HG02938 (cell line): ENCODE results near the gene SZT2.
A peak's percentile ranks its signal among the peaks of the same experiment; 100 is the strongest.
"Not testable (repeated sequence)": the region's sequence is repeated elsewhere in the genome, so short reads cannot be mapped to it uniquely, and the experiment has no call there.

Experiments
- ATAC-seq: cut with Tn5 transposase; IDR thresholded peaks from one replicate; pipeline ENCODE4 v1.9.1; 2021; ENCODE audit warnings: mild to moderate bottlenecking, moderate library complexity; ENCODE audit not compliant: unreplicated experiment

Gene SZT2

GRCh38 chr1:43452789-43453441 is 63.2 kb downstream of the SZT2 start:
- no peak for ATAC-seq

DNA sequence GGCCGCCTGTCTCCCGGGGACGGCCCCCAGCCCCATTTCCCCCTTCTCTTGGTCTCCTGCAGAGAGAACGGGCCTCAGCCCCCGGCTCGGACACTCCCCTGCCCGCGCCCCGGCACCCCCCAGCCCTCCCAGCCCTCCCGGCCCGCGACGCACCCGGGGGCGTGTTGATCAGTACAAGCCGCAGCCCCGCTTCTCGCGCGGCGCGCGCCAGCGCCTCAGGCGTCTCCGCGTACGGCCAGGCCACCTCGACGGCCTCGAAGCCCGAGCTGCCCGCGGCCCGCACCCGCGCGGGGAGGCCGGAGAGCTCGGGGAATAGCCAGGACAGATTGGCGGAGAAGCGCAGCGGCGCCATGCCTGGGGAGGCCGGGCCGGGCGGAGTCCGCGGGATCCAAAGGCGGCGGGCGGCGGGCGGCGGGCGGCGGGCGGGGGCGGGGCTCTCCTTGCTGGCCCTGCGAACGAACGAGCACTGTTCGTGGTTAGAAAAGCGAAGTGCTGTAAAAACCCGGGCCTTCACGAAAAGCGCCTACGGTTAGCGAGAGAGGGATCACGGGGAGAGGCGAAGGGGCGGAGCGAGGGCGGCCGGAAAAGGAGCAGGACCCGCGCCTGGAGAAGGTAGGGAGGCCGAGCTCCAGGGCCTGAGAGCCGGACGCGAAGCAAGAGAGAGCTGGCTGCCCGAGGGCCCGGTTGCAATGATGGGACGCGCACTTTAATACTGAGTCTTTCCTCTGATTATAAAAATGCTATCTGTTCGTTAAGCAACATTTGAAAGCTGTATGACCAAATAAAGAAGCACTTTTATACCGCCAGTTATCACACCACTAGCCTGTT is 64.0 kb downstream of the SZT2 start, which contains the start of gene HYI:
HYI (minus strand) TSS at position 490 of the 828 bp plus-strand sequence; CDS start at position 352, 138 bp downstream.
- no peak for ATAC-seq

GRCh38 chr1:43454270-43455011 is 64.7 kb downstream of the SZT2 start:
- peak; percentile 70 for ATAC-seq

DNA sequence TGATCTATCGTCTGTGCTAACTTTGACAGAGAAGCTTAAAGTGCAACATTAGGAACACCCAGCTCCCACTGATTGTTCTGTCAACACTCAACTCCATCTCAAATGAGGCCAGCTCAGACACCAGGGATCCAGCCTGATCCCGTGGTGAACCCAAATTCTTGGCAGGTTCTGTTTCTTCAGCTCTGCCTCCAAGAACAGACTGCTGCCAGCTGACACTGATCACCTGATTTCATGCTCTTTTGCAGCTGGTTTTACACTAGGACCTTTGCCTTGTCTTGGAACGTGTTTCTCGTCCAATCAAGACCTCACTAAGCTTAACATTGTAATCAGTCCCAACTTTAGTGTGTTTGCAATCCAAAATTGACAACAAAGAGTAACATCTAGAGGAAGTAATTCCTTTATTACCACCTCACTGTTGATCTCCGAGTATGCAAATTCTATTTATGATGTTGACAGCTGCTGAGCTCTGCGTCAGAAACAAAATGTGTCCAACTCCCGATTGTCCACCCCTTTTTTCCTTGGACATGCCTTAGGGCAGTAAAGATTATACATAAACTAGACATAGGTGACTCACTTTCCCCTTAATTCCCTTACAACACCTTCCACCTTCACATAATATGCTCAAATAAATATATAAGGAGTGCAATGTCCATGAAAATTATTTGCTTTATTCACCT is 65.7 kb downstream of the SZT2 start:
- ATAC-seq = no peak

- not testable (repeated sequence) for ATAC-seq
Measured at GRCh38 chr1:43458379-43458778, 68.7 kb downstream of the SZT2 start.

DNA sequence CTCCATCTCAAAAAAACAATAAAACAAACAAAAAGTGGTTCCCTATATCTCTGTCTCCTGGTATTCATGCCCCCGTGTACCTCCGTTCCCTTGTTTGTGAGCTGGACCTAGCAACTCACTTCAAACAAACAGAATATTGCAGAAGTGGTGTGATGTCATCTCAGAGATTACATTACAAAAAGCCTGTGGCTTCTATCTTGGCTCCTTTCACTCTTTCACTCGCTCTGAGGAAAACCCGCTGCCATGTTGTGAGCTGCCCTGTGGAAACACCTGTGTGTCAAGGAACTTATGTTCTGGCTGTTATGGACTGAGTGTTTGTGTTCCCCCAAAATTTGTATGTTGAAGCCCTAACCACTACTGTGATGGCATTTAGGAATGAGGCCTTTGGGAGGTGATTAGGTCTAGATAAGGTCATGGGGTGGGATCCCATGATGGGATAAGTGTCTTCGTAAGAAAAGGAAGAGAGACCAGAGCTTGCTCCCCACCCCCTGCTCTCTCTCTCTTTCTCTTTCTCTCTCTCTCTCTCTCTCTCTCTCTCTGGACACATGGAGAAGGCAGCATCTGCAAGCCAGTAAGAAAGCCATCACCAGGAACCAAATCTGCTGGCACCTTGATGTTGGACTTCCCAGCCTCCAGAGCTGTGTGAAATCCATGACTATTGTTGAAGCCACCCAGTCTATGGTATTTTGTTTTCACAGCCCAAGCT is 71.4 kb downstream of the SZT2 start:
- no peak for ATAC-seq

GRCh38 chr1:43463479-43463878 is 73.8 kb downstream of the SZT2 start:
- ATAC-seq = no peak

DNA sequence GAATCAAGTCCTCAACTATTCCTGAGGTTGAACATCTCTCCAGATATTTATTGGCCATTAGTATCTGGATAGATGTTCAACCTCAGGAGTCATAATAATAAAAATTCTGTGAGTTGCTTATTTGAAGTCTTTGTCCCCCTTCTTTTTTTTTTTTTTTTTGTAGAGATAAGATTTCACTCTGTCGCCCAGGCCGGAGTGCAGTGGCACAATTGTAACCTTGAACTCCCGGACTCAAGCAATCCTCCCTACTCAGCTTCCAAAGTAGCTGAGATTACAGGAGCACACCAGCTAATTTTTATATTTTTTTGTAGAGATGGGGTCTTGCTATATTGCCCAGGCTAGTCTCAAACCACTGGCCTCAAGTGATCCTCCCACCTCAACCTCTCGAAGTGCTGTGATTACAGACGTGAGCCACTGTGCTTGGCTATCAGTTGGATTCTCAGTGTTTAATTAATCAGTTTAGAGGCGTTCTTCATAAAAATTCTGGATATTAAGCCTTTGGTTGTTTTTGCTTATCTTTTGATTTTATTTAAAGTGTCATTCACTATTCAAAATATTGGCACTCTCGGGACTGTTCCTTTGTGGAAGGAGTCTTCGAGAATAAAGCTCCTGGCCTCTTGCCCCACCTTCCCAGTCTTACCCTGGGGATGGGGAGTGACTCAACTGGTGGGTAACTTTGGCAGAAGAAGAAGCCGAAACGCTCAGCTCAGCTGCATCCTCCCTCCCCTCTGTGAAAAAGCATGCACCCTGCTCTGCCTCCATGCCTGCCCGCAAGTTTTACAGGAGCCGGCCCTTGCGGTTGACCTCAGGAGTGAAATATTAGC is 75.2 kb downstream of the SZT2 start:
- ATAC-seq = no peak

DNA sequence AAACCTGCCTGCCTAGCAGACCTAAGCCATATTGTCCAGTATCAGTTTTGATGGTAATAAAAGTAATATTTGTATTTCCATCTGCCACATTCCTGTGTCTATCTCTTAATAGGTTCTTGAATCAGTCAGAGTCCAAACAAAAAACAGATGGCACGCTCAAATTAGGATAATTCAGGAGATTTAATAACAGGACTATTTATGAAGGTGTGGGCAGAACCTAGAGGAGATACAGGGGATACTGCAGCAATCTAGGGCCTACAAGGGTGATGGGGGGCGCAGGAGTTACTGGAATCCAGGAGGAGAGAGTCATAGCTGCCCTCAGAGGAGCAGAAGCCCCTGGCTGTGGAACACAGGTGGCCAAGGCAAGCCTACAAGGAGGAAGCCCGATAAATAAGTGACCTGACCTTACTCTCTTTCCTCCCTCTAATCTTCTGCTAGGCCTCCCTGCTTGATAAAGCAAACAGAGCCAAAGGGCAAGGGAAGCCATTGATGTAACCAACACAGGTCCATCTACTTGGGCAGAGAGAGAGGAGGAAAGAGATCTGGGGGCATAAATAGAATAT is 75.9 kb downstream of the SZT2 start:
- ATAC-seq = no peak

- no peak for ATAC-seq
Measured at GRCh38 chr1:43466403-43466802, 76.7 kb downstream of the SZT2 start.

DNA sequence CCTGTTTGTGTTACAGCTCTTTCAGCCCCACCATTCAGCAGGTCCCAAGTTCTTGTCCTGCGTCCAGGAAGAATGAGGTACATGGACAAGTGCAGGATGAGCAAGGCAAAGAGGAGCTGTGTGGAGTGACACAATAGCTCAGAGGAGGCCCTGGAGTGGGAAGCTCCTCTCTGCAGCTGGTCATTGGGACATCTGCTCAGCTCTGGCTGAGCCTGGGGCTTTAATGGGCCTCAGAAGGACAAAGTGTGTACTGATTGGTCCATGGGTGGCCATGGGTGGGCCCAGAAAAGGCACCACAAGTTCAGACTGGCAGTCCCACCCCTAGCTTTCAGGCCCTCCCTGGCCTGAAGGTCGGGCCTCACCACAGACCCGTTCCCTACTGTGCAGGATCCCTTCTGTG is 78.7 kb downstream of the SZT2 start:
- ATAC-seq = no peak

DNA sequence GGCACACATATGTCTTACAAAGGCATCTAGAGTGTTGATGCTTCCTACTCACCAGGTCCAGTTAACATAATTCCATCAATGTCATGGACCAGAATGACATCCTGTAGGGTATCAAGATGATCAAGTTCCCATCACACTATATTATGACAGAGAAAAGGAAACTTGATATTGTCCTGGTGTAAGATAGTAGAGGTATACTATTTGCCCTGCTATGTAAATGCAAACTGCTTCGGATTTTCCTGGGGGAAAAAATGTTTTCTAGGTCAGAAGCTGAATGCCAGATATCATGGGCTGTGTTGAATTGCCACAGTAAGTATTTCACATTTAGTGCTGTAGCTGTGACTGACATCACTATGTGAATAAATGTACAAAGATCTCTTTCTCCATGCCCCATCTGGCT is 80.2 kb downstream of the SZT2 start:
- ATAC-seq = no peak

- no peak for ATAC-seq
Measured at GRCh38 chr1:43472087-43472462, 82.4 kb downstream of the SZT2 start.

DNA sequence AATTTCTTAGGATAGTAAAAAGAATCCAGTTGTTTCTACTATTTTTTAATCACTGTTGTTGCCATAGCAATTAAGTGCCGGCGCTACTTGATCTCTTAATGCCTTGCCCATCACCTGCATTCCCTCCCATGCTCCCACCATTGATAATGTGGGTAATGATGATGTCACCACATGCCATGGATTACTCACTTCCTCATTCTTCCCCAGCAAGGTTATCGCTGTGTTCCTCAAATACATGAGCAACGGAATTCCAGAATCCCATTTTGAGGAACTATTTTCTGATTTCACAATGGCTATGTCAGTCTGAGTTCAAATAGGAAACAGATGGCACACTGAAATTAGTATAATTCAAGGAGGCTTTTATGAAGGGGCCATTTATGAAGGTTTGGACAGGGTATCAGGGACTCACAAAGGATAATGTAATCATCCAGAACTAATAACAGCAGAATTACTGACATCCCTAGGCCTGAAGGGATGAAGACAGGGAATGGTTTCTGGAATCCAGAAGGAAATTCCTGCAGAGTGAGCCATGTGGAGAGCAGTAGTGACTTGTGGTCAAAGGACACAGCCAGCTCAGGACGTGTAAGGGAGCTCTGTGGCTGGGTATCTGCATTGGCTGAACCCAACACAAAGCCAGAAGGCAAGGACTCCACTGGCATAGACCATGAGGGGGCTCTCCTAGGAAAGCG is 82.9 kb downstream of the SZT2 start:
- not testable (repeated sequence) for ATAC-seq

DNA sequence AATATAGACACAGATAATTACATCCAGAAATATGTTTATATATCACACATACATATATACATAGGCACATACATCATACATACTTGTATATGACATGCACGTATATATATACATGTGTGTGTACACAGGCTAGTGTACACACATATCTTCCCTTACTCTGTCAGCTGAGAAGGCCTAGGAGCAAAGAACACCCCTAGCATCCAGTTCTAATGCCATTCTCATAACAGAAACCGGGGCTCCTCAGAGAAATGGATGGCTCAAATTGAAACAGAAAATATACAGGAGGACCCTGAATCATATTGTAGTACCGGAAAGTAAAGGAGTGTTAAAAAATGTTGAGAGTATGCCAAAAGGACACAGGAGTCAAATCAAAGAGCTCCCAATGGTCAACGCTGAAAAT is 83.8 kb downstream of the SZT2 start:
- no peak for ATAC-seq

DNA sequence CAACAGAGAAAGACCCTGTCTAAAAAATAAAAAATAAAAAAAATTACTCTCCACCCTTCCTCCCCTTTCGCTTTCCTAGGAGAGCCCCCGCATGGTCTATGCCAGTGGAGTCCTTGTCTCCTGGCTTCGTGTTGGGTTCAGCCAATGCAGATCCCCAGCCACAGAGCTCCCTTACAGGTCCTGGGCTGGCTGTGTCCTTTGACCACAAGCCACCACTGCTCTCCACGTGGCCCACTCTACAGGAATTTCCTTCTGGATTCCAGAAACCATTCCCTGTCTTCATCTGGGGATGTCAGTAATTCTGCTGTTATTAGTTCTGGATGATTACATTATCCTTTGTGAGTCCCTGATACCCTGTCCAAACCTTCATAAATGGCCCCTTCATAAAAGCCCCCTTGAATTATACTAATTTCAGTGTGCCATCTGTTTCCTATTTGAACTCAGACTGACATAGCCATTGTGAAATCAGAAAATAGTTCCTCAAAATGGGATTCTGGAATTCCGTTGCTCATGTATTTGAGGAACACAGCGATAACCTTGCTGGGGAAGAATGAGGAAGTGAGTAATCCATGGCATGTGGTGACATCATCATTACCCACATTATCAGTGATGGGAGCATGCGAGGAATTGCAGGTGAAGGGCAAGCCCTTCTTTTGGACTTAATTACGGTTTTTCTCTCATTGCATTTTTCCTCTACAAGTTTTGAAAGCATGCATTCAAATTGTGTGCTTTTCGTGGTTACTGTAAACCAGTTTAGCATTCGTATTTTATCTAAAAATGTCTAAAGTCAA is 86.1 kb downstream of the SZT2 start:
- not testable (repeated sequence) for ATAC-seq

GRCh38 chr1:43477716-43478115 is 88.0 kb downstream of the SZT2 start:
- no peak for ATAC-seq

- ATAC-seq = no peak
Measured at GRCh38 chr1:43479414-43479813, 89.7 kb downstream of the SZT2 start.
